Stimulated activated CD8-positive, alpha-beta memory T cell treated with anti-CD3 and anti-CD28 coated beads, Interleukin-7, amount 100 ng/mL, for 1 hour (primary cell): ENCODE results near the gene KATNAL2.

ENCODE experiments used
- DNase-seq, 2 donors: peaks; one replicate each; pipeline ENCODE4 v3.0.0-alpha.2; 2020; ENCODE audit warnings: low read depth in 2 of 2

KATNAL2 gene

GRCh38 chr18:46917108-46917802, at the start of gene KATNAL2, which contains the start of gene PIAS2:
Gene KATNAL2, plus strand, starts transcription at chr18:46917602. Its CDS starts 29,271 bp downstream, at chr18:46946873.
Gene PIAS2, minus strand, starts transcription at chr18:46917507. Its CDS starts 162 bp downstream, at chr18:46917345.
- DNase-seq = peak; percentile 52 to 55

GRCh38 chr18:46868169-46868921, 49.1 kb upstream of the KATNAL2 start:
- no peak for DNase-seq

- DNase-seq = no peak
These were observed 39.9 kb upstream of the KATNAL2 start for GRCh38 chr18:46877329-46877987.

- no peak for DNase-seq
These were observed 34.2 kb upstream of the KATNAL2 start for GRCh38 chr18:46883180-46883579.

- DNase-seq = no peak
These were observed 30.5 kb upstream of the KATNAL2 start for GRCh38 chr18:46886893-46887292.

GRCh38 chr18:46888965-46889364, 28.4 kb upstream of the KATNAL2 start:
- no peak for DNase-seq

- DNase-seq = no peak
These were observed 25.6 kb upstream of the KATNAL2 start for GRCh38 chr18:46891742-46892214.

GRCh38 chr18:46892842-46893241, 24.6 kb upstream of the KATNAL2 start:
- DNase-seq = no peak

- DNase-seq = no peak
These were observed 24.0 kb upstream of the KATNAL2 start for GRCh38 chr18:46893360-46893759.

GRCh38 chr18:46894124-46894523, 23.3 kb upstream of the KATNAL2 start:
- no peak for DNase-seq

GRCh38 chr18:46899274-46899948, 18.0 kb upstream of the KATNAL2 start:
- DNase-seq = no peak

- DNase-seq = no peak
These were observed 14.0 kb upstream of the KATNAL2 start for GRCh38 chr18:46903406-46903805.

- no peak for DNase-seq
These were observed 7.9 kb upstream of the KATNAL2 start for GRCh38 chr18:46909497-46909896.

GRCh38 chr18:46910856-46911255, 6.5 kb upstream of the KATNAL2 start:
- no peak for DNase-seq

- DNase-seq = no peak
These were observed 1.4 kb upstream of the KATNAL2 start for GRCh38 chr18:46915800-46916550.

GRCh38 chr18:46916551-46917107, 773 bp upstream of the KATNAL2 start:
- no peak for DNase-seq

GRCh38 chr18:46917803-46918600, 600 bp downstream of the KATNAL2 start:
- DNase-seq = no peak

- no peak for DNase-seq
These were observed 2.7 kb downstream of the KATNAL2 start for GRCh38 chr18:46920067-46920466.

- DNase-seq = no peak
These were observed 3.3 kb downstream of the KATNAL2 start for GRCh38 chr18:46920653-46921052.
